Measurements from ENCODE around the gene PER1. TPM values are rescaled to one million over a fixed set of nuclear protein-coding genes. Genes with fewer than 3 reads are reported as not detected.

Gene PER1
- total and polyA plus RNA-seq, 2 of the 8 experiments (the other 6 are each of a cell fraction or from before 2014, with no cell fraction given) = 9.6 to 38.0 TPM

GRCh38 chr17:8175795-8176196 lies 23.6 kb upstream of the PER1 start (continued):
- TF ChIP-seq CHD7 (IDR thresholded peaks at IDR 0.05; ENCODE audit: insufficient replicate concordance, low read length) (no peak), SUZ12 (IDR thresholded peaks at IDR 0.05; ENCODE audit: low read length) (no peak), SAP30 (IDR thresholded peaks at IDR 0.05; ENCODE audit: insufficient read depth, insufficient replicate concordance, low read length) (no peak), HDAC2 (IDR thresholded peaks at IDR 0.05; ENCODE audit: borderline replicate concordance in 1 of 2, low read depth in 2 of 2, low read length in 2 of 2) (no peak), SIN3A (conservative IDR thresholded peaks at IDR 0.05 in 1 of 2, IDR thresholded peaks at IDR 0.05 in 1 of 2; ENCODE audit: low read depth in 1 of 2, low read length in 2 of 2) (no peak), CBX8 (IDR thresholded peaks at IDR 0.05; ENCODE audit: borderline replicate concordance, low read depth, low read length) (no peak), BRCA1 (IDR thresholded peaks at IDR 0.05; ENCODE audit: low read depth, low read length) (no peak), JUN (IDR thresholded peaks at IDR 0.05; ENCODE audit: low read depth, low read length) (no peak), SP4 (IDR thresholded peaks at IDR 0.05; ENCODE audit: low read length) (no peak), RXRA (IDR thresholded peaks at IDR 0.05; ENCODE audit: insufficient read depth, low read depth, low read length) (no peak), POU5F1 (IDR thresholded peaks at IDR 0.05; ENCODE audit: low read depth, low read length) (no peak), TCF12 (IDR thresholded peaks at IDR 0.05; ENCODE audit: low read depth, low read length) (no peak)

Measured in H1 (cell line).